ENCODE results near the gene PSMD4.
"Not testable (repeated sequence)": the region's sequence is repeated elsewhere in the genome, so short reads cannot be mapped to it uniquely, and the experiment has no call there.

The PSMD4 gene

GRCh38 chr1:151273924-151274466 is 19.5 kb downstream of the PSMD4 start:
- no peak for DNase-seq (ENCODE audit: low read depth)

DNA sequence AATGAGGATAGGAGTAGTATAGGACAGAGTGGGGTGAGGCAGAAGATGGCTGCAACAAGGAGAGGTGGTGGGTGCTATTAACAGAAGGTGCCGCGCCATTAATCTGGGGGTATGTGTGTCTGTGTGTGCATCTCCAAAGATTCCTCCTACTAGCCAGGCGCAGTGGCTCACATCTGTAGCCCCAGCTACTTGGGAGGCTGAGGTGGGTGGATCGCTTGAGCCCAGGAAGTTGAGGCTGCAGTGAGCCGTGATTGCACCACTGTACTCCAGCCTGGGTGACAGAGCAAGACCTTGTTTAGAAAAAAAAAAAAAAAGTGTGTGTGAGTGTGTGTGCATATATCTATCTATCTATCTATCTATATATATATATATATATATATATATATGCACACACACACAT is 20.8 kb downstream of the PSMD4 start:
- not testable (repeated sequence) for DNase-seq (ENCODE audit: low read depth)

DNA sequence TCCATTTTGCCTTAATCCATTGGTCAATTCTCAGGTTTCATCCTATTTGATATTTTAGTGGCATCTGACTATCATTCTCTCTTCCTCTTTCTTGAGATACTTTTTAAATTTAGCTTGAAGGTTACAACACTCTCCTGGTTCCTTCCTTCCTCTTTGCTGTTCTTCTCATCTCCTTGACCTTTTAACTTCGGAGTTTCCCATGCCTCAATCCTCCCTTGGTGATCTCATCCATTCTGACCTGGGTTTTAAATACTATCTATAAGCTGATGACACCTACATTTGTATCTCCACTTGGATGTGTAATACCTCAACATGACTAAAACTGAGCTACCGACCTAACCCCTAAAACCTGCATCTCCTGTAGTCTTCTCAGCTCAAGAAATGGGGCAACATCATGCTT is 22.7 kb downstream of the PSMD4 start:
- no peak for DNase-seq (ENCODE audit: low read depth)

- peak; percentile 98 for DNase-seq (ENCODE audit: low read depth)
Observed at GRCh38 chr1:151281225-151281968, 26.9 kb downstream of the PSMD4 start.

GRCh38 chr1:151281969-151282882 is 27.7 kb downstream of the PSMD4 start, which contains the start of gene ZNF687:
ZNF687 (plus strand) TSS chr1:151282299; CDS start chr1:151286292, 3,993 bp downstream.
- peak; percentile 100 for DNase-seq (ENCODE audit: low read depth)

- DNase-seq (ENCODE audit: low read depth), result peak; percentile 35
Observed at GRCh38 chr1:151282883-151283725, 28.6 kb downstream of the PSMD4 start.

DNA sequence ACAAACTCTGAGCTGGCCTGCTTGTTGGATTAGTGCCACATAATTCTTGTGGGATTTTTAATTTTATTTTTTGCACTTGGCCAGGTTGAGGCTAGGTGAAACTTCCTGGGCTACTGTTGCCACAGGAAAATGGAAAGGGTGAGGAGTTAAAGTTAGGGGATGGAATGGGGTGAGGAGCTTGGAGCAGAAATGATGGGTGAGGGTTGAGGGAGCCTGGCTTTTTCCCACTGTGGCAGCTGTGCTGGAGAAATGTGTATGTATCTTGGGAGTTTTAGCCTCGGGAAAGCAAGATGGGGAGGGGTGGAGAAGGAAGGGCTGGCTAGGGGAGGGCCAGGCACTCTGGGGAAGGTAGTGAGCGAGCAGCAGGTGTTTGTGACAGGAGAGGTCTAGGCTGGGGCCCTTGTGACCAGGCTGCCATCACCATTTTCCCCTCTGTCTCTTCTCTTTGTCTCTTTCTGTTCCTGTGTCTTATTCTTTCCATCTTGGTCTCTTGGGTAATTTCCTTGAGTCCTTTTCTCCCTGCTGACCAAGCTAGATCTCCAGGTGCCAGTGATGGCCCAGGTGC is 29.6 kb downstream of the PSMD4 start:
- DNase-seq (ENCODE audit: low read depth), result no peak

- no peak for DNase-seq (ENCODE audit: low read depth)
Observed at GRCh38 chr1:151286619-151287340, 32.2 kb downstream of the PSMD4 start.

GRCh38 chr1:151287341-151287699 is 32.8 kb downstream of the PSMD4 start:
- no peak for DNase-seq (ENCODE audit: low read depth)

DNA sequence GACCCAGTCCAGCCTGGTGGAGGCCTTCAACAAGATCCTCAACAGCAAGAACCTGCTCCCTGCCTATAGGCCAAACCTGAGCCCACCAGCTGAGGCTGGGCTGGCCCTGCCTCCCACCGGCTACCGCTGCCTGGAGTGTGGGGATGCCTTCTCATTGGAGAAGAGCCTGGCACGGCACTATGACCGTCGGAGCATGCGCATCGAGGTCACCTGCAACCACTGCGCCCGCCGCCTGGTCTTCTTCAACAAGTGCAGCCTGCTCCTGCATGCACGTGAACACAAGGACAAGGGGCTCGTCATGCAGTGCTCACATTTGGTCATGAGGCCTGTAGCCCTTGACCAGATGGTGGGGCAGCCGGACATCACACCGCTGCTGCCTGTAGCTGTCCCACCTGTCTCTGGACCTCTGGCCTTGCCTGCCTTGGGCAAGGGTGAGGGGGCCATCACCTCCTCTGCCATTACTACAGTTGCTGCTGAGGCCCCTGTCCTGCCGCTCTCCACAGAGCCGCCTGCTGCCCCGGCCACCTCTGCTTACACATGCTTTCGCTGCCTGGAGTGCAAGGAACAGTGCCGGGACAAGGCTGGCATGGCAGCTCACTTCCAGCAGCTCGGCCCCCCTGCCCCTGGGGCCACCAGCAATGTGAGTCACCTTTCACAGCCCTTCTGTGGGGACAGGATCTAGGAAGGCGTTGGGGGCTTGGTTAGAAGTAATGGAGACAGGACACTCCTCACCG is 33.4 kb downstream of the PSMD4 start:
- no peak for DNase-seq (ENCODE audit: low read depth)

GRCh38 chr1:151288502-151288901 is 34.0 kb downstream of the PSMD4 start:
- no peak for DNase-seq (ENCODE audit: low read depth)

DNA sequence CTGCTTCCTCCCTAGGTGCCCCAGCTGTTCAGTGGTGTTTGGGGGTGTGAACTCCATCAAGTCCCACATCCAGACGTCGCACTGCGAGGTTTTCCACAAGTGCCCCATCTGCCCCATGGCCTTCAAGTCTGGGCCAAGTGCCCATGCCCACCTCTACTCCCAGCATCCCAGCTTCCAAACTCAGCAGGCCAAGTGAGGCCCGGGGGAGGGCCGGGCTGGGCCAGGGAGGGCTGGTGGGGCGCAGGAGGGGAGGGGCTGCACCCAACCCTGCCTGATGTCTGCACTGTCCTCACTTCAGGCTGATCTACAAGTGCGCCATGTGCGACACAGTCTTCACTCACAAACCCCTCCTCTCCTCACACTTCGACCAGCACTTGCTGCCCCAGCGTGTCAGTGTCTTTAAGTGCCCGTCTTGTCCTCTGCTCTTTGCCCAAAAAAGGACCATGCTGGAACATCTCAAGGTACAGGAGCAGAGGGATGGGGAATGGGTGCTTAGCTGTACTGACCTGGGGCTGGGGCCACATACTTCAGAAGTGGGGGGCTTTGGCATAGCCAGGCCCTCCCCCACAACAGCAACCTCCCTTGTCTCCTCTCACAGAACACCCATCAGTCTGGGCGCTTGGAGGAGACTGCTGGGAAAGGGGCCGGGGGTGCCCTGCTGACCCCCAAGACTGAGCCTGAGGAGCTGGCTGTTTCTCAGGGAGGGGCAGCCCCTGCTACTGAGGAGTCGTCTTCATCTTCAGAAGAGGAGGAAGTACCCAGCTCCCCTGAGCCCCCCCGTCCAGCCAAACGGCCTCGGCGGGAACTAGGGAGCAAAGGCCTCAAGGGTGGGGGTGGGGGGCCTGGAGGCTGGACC is 34.8 kb downstream of the PSMD4 start:
- DNase-seq (ENCODE audit: low read depth), result no peak

DNA sequence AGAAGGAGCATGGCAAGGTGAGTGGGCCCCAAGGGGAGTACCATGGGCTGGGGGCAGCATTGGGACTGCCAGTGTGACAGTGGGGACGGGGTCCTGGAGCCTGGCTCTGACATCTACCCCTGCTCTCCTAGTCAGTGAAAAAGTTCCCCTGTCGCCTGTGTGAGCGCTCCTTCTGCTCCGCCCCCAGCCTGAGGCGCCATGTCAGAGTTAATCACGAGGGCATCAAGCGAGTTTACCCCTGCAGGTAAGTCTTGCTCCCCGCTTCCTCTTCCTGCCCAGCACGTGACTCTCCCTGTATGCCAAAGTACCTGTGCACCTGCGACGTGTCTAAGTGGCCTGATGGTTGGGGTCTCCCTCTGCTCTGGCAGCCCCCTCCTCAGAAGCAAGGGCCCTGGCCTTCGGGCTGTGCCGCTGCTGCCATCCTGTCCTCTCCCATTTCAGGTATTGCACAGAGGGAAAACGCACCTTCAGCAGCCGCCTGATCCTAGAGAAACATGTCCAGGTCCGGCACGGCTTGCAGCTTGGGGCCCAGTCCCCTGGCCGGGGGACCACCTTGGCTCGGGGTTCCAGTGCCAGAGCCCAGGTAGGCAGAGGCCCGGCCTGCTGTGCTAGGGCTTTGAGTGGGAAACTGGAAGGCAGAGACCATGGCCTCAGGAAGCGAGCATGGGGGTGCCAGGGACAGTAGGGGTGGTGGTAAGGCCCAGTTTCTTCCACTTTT is 35.6 kb downstream of the PSMD4 start:
- DNase-seq (ENCODE audit: low read depth), result no peak

GRCh38 chr1:151290709-151291303 is 36.3 kb downstream of the PSMD4 start:
- no peak for DNase-seq (ENCODE audit: low read depth)

DNA sequence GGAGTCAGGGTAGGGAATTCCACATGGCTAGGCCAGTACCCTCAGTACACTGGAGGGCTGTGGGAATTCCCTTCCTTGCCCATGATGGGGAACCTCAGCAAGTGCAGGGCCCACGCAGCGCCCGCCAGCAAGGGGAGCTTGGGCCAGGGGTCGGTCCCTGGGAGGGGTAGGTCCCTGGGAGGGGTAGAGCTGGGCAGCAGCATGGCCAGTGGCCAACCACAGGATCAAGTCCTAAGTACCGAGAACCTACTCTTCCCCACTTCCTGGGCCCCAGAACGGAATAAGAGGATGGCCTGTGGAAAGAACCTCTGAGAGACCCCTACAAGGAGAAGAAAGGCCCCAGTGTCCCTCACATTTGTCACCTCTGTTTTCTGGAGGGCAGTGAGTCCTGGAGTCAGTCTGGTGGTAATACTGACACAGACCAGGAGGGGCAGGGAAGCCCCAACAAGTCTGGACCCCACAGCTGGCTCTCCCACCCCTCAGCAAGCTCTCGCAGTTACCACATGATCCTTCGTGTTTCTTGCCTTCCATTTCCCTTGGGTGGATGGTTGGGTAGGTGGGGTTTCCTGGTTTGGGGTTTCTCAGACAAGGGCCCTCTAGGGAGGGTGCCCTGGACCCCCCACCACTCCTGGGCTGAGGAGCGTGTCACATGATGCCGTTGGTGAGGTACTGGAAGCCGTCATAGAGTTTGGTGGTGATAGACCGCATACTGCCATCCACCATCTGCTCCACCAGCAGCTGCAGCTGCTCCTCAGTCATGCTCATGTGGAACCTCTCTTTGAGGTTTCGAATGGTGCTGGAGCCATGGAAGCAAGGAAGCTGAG is 37.9 kb downstream of the PSMD4 start:
- DNase-seq (ENCODE audit: low read depth), result no peak

- DNase-seq (ENCODE audit: low read depth), result no peak
Observed at GRCh38 chr1:151293093-151293492, 38.6 kb downstream of the PSMD4 start.

DNA sequence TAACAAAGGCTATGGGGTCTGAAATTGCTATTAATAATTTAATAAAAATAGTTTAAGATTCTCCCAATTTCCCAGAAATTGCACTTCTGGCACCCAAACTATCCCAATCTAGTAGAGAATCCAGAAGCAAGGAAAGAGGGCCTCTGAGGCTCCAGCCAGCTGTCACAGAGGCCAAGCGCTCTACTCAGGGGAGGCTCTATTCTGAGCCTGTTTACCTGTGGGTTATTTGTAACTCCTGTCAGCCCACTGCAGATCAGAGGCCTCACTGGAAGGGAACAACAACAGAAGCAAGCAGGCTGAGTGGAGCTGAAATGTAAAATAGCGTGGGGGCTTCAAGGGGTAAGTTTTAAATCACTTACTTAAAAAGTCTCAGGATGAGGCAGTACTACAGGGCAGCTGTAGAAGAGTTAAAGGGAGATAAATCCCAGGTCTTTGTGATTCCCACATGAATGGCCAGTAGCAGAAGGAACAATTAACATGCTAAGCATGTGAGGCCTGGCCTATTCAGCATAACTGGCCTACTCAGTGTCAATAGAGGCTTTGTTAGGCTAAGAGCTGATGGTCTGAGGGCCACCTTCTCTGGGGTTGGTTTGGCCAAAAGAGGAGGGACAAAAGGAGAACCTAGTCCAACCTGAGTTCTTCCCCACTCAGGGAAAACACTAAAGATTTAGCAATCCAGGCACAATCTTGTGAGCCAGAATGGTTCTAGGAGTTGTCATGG is 40.4 kb downstream of the PSMD4 start:
- DNase-seq (ENCODE audit: low read depth), result no peak

All from EH (cell line).